PC-3 (cell line): ENCODE data around the gene PRSS38. TPM values are rescaled to one million over a fixed set of nuclear protein-coding genes. Genes with fewer than 3 reads are reported as not detected.

Source experiments
- ATAC-seq: fragments of 200-7000 bp; cut with Tn5 transposase; 2 replicates; pipeline ENCODE4 v1.9.1; 2020; ENCODE audit warnings: mild to moderate bottlenecking, moderate library complexity
- BruUV-seq: library from RNA; stranded (reverse); fragments of 400-500 nt; replicated peaks from 2 replicates; lab custom pipeline; 2021; lab: Mats Ljungman, UMichigan
- CTCF ChIA-PET: fragments of 300-600 bp; sonication (Branson Sonifier 250); formaldehyde crosslinking; loops from one replicate; lab custom pipeline; 2022; ENCODE audit warnings: antibody characterized with exemption; lab: Charles Lee
- POLR2A ChIA-PET: fragments of 300-600 bp; sonication (Branson Sonifier 250); formaldehyde crosslinking; loops from one replicate; lab custom pipeline; 2022; ENCODE audit warnings: antibody characterized with exemption; ENCODE audit not compliant: unreplicated experiment; lab: Charles Lee
- DNase-seq: peaks from one replicate; pipeline ENCODE4 v3.0.0-alpha.2; 2015
- H2AFZ ChIP-seq: fragments of 300-600 bp; sonication (generic); 2 replicates; pipeline ENCODE4 v1.6.0; 2016; ENCODE audit warnings: antibody characterized with exemption, low read length
- H3F3A ChIP-seq: fragments of 300-600 bp; sonication (generic); one replicate; pipeline ENCODE4 v1.6.0; 2017; ENCODE audit warnings: antibody characterized with exemption, low read length, control low read depth, mild to moderate bottlenecking; ENCODE audit not compliant: unreplicated experiment
- H3K27ac ChIP-seq: fragments of 300-600 bp; sonication (generic); 2 replicates; pipeline ENCODE4 v1.5.1; 2016; ENCODE audit warnings: mild to moderate bottlenecking, low read length
- H3K27me3 ChIP-seq: fragments of 300-600 bp; sonication (generic); 2 replicates; pipeline ENCODE4 v1.6.1; 2016; ENCODE audit warnings: low read length, mixed read lengths
- H3K36me3 ChIP-seq: fragments of 300-600 bp; sonication (generic); 2 replicates; pipeline ENCODE4 v1.6.1; 2016; ENCODE audit warnings: low read depth, mixed run types, low read length, mixed read lengths
- H3K4me1 ChIP-seq: fragments of 300-600 bp; sonication (generic); 2 replicates; pipeline ENCODE4 v1.5.1; 2016; ENCODE audit warnings: low read length; ENCODE audit not compliant: insufficient read depth
- H3K4me2 ChIP-seq: fragments of 300-600 bp; sonication (generic); 2 replicates; pipeline ENCODE4 v1.6.0; 2016; ENCODE audit warnings: low read length
- H3K4me3 ChIP-seq: fragments of 300-600 bp; sonication (generic); 2 replicates; pipeline ENCODE4 v1.5.1; 2016; ENCODE audit warnings: mild to moderate bottlenecking, low read length, mixed read lengths
- H3K79me2 ChIP-seq: fragments of 300-600 bp; sonication (generic); 2 replicates; pipeline ENCODE4 v1.6.1; 2017; ENCODE audit warnings: low read length, mixed read lengths
- H3K9ac ChIP-seq: fragments of 300-600 bp; sonication (generic); 2 replicates; pipeline ENCODE4 v1.6.0; 2016; ENCODE audit warnings: mild to moderate bottlenecking, low read length
- H3K9me2 ChIP-seq: fragments of 300-600 bp; sonication (generic); replicated peaks from 2 replicates; pipeline ENCODE4 v1.6.1; 2016; ENCODE audit warnings: mixed run types, low read length, mixed read lengths
- H3K9me3 ChIP-seq: fragments of 300-600 bp; sonication (generic); 2 replicates; pipeline ENCODE4 v1.6.1; 2016; ENCODE audit warnings: low read length, mixed read lengths
- H4K20me1 ChIP-seq: fragments of 300-600 bp; sonication (generic); 2 replicates; pipeline ENCODE4 v1.6.1; 2016; ENCODE audit warnings: low read length, mixed read lengths
- CTCF ChIP-seq: fragments of 300-600 bp; sonication (generic); conservative IDR thresholded peaks from 2 replicates; pipeline ENCODE4 v1.5.1; 2017; ENCODE audit warnings: antibody characterized with exemption, low read depth, mild to moderate bottlenecking, low read length
- EZH2 ChIP-seq: fragments of 300-600 bp; sonication (generic); IDR thresholded peaks from one replicate; pipeline ENCODE4 v1.6.1; 2017; ENCODE audit warnings: antibody characterized with exemption, mild to moderate bottlenecking, low read length; ENCODE audit not compliant: unreplicated experiment
- EZH2phosphoT487 ChIP-seq: fragments of 300-600 bp; sonication (generic); IDR thresholded peaks from 2 replicates; pipeline ENCODE4 v1.6.1; 2018; ENCODE audit warnings: mild to moderate bottlenecking, antibody characterized with exemption, low read length, borderline replicate concordance
- intact Hi-C: fragments of 100-400 bp; cut with micrococcal nuclease; formaldehyde crosslinking; loops from 2 replicates; pipeline ENCODE4 v1.9.0; 2023
- total RNA-seq: library from RNA; depleted of rRNA; stranded (reverse); fragments of >200 nt; gene quantifications from 2 replicates; pipeline ENCODE4 v1.2.3, GENCODE V29; 2014

The PRSS38 gene
- total RNA-seq, 1 experiment from 2014 or later: not detected

- Histone ChIP-seq H3K4me1 (peaks cover 16% of the 10 kb centered on the region), H3K79me2 (no peaks in the 10 kb centered on the region), H3F3A (no peaks in the 10 kb centered on the region), H3K4me3 (no peak overlapping the region), H3K4me2 (no peak overlapping the region), H3K36me3 (no peaks in the 10 kb centered on the region), H4K20me1 (no peaks in the 10 kb centered on the region), H3K9me2 (no peaks in the 10 kb centered on the region), H2AFZ (no peak overlapping the region), H3K27ac (no peak overlapping the region), H3K9me3 (no peaks in the 10 kb centered on the region), H3K27me3 (no peaks in the 10 kb centered on the region), H3K9ac (no peak overlapping the region)
- no TSS peak for BruUV-seq
- intact Hi-C loops: loop anchor here (5.0 kb wide), 1 partner anchor 83 kb away; no protein-coding TSS in a partner anchor
- DNase-seq (no peak), ATAC-seq (no peak)
- CTCF ChIA-PET: no interaction called here
- TF ChIP-seq CTCF: no peak
- TF ChIP-seq EZH2: no peak
- TF ChIP-seq EZH2phosphoT487: no peak
- POLR2A ChIA-PET: no interaction called here
Observed at GRCh38 chr1:227889863-227890405, 74.5 kb downstream of the PRSS38 start.

- CTCF ChIA-PET: no interaction called here
- ATAC-seq: no peak
Observed at GRCh38 chr1:227890451-227891222, 75.2 kb downstream of the PRSS38 start.

More at GRCh38 chr1:227890451-227891222, 75.2 kb downstream of the PRSS38 start:
- Histone ChIP-seq H3K9me2 (no peaks in the 10 kb centered on the region), H3K27me3 (no peaks in the 10 kb centered on the region), H3K27ac (no peak overlapping the region), H3K4me2 (no peak overlapping the region), H3K4me3 (no peak overlapping the region), H3K4me1 (peaks cover 11% of the 10 kb centered on the region), H3K36me3 (no peaks in the 10 kb centered on the region), H3K9me3 (no peaks in the 10 kb centered on the region), H4K20me1 (no peaks in the 10 kb centered on the region), H3K79me2 (no peaks in the 10 kb centered on the region), H3K9ac (no peak overlapping the region), H3F3A (no peaks in the 10 kb centered on the region), H2AFZ (no peak overlapping the region)
- no TSS peak for BruUV-seq
- POLR2A ChIA-PET: no interaction called here
- intact Hi-C loops: no loop called here
- no peak for DNase-seq
- TF ChIP-seq EZH2phosphoT487: no peak
- no peak for TF ChIP-seq EZH2
- no peak for TF ChIP-seq CTCF
